Cardiac septum (tissue), 1 donor: ENCODE data around the gene SLC29A3. TPM values are rescaled to one million over a fixed set of nuclear protein-coding genes. Genes with fewer than 3 reads are reported as not detected.

Experiments used
- DNase-seq: peaks from one replicate; pipeline ENCODE4 v3.0.0-alpha.2; 2020; ENCODE audit warnings: low spot score
- intact Hi-C: fragments of 100-400 bp; cut with DNase I; formaldehyde crosslinking; loops from one replicate; pipeline ENCODE4 v1.14.0; 2022
- total RNA-seq: library from RNA; stranded (reverse); fragmentation: NEBNext Ultra II Directional; extraction: Animal tissue kit (Norgen Biotek cat#: 25700); gene quantifications from one replicate; pipeline ENCODE4 v1.2.1, GENCODE V29; 2021
- donor health status: DM: no; HTN: no; CAD: no.

The SLC29A3 gene
- total RNA-seq, 1 donor from 2014 or later: 1.6 TPM

- no peak for DNase-seq
- intact Hi-C loops: no loop called here
These were observed 60.2 kb downstream of the SLC29A3 start for GRCh38 chr10:71379118-71379766.

DNA sequence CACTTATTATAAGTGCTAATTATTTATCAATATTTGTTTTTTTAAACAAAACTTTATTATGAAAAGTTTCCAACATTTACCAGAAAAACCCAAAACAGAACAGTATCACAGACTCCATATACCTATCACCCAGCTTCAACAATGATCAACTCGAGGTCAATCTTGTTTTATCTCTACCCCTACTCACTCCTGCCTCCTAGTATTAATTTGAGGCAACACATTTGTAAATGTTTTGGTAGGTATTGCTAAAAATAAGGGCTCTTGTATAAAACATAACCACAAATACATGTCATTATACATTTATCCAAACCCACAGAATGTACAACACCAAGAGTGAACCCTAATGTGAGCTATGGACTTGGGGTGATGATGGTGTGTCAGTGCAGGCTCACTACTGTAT lies 61.8 kb downstream of the SLC29A3 start:
- DNase-seq: no peak
- intact Hi-C loops: no loop called here

GRCh38 chr10:71381611-71382010 lies 62.6 kb downstream of the SLC29A3 start:
- DNase-seq: no peak
- intact Hi-C loops: no loop called here

DNA sequence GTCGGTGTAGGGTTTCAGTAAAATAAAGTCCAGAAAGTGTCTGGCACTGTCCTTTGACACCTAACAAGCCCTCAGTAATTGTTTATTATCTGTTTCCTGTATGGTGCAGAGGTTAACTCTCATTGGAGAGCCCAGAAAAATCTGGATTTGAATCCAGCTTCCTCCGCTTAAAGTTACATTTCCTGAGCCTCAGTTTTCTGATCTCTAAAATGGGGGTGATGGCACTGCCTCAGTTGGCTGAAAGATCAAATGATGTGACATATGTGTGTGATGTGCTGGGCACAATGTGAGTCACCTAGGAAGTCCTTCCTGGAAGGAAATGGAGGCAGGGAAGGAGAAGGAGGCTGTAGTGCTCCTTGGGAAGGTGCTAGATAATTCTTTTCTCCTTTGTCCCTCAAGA lies 63.0 kb downstream of the SLC29A3 start:
- intact Hi-C loops: no loop called here
- DNase-seq: no peak

DNA sequence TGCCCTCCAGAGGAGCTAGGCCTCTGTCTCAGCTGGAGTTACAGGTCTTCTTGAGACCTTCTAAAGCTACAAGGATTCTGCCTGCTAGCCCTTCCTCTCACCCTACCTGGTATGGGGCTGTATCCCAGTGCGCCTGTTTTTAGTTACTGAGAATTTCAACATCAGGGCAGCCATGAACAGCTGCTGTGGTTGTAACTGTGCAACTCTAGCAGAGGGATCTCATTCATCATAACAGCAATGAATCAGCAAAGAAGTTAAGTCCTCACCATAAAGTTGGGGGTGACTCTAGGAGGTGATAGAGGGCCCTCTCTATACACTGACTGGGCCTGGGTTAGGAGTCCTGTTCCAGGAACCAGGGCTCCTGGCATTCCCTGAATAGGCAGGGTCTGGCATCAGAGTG lies 63.7 kb downstream of the SLC29A3 start:
- no peak for DNase-seq
- intact Hi-C loops: no loop called here

GRCh38 chr10:71383972-71384687 lies 65.1 kb downstream of the SLC29A3 start:
- peak; percentile 90 for DNase-seq
- intact Hi-C loops: loop anchor here (1.0 kb wide), 1 partner anchor 428 kb away; no protein-coding TSS in a partner anchor

GRCh38 chr10:71388171-71388570 lies 69.1 kb downstream of the SLC29A3 start:
- intact Hi-C loops: no loop called here
- no peak for DNase-seq

DNA sequence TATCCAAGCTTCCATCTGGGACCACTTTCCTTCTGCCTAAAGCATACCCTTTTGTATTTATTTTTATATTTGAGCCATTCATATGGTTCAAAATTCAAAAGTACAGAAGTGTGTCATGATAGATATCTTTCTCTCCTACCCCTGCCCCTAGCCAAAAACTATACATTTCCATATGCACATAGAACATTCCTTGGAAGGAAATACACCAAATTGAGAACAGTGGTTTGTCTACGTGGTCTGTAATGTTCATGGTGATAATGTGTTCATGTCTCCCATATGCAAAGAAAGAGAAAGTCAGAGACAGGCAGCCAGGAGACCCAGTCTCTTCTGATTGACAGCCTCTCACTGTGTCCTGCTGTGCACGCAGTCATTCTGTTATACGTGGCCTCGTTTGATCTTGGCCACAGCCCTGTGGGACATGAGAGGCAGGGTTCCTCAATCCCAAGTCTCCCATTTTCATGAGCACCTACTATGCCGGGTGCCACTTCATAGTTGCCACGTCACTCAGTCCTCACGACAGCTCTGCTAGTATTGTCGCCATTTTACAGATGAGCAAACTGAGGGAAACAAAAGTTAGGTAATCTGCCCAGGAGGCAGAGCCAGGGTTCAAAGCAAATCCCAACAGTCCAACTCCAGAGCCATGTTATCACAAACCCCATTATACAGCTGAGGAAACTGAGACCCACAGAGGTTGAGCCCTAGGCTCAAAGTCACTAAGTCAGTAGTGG lies 69.7 kb downstream of the SLC29A3 start:
- intact Hi-C loops: no loop called here
- peak; percentile 14 for DNase-seq

DNA sequence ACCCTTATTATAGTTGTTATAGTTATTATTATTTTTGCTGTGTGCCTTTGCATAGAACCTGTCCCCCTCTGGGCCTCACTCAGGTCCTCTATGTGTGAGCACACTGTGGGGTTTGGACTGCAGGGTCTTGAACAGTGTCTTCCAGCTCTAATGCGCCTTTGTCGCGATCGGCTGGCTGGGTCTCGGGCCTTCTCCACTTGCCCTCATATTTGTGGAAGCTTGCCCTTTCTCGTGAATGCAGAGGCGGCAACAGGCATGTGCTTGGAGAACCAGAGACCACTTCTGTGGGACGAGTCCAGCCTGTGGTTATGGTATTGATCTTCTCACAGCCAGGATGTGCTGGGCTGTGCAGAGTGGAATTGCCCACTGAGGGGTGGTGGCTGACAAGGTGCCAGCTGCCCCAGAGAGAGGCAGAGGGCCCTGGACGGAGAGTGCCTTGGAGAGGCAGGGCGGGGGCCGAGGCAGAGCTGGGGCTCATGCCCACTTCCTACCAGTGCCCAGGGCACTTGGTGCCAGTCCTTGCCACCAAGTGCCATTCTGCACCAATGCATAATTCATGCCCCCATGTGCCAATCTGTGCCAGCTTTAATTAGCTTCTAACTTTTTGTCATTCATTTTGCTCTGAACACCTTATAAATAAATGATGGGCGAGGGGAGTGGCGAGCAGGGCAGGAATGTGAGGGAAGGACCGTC lies 70.9 kb downstream of the SLC29A3 start:
- DNase-seq: peak; percentile 43
- intact Hi-C loops: no loop called here

- no peak for DNase-seq
- intact Hi-C loops: no loop called here
These were observed 71.4 kb downstream of the SLC29A3 start for GRCh38 chr10:71390461-71390835.

GRCh38 chr10:71390921-71391690 lies 72.0 kb downstream of the SLC29A3 start:
- intact Hi-C loops: no loop called here

DNA sequence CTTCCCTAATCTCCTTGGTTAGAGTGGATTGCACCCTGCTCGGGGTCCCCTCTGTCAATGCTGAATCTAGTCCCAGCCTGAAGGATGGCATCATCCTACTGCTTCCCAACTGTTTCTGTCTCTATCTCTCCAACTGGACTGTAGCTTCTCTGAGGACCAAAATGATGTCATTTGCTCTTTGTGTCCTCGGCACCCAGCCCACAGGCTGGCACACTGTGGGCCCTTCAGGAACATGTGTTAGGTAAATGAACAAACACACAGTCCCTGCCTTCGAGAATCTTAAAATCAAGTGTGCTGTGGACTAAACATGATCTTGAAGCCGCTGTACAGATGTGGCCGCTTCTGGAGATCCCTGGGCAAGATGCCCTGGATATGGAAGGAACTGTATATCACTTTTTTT lies 72.6 kb downstream of the SLC29A3 start:
- intact Hi-C loops: no loop called here
- no peak for DNase-seq

More at GRCh38 chr10:71390921-71391690, 72.0 kb downstream of the SLC29A3 start:
- DNase-seq: no peak

- intact Hi-C loops: no loop called here
- no peak for DNase-seq
These were observed 73.2 kb downstream of the SLC29A3 start for GRCh38 chr10:71392292-71392691.

GRCh38 chr10:71392791-71393781 lies 74.0 kb downstream of the SLC29A3 start:
- DNase-seq: no peak
- intact Hi-C loops: no loop called here

- DNase-seq: no peak
- intact Hi-C loops: no loop called here
These were observed 74.9 kb downstream of the SLC29A3 start for GRCh38 chr10:71393841-71394475.

- DNase-seq: no peak
- intact Hi-C loops: loop anchor here (5.0 kb wide), 1 partner anchor 312 kb away; no protein-coding TSS in a partner anchor
These were observed 76.0 kb downstream of the SLC29A3 start for GRCh38 chr10:71394926-71395562.

- DNase-seq: no peak
These were observed 76.6 kb downstream of the SLC29A3 start for GRCh38 chr10:71395621-71396020.

More at GRCh38 chr10:71395621-71396020, 76.6 kb downstream of the SLC29A3 start:
- intact Hi-C loops: loop anchor here (1.0 to 5.0 kb wide), 4 partner anchors 89 to 312 kb away; no protein-coding TSS in a partner anchor
